Loucy (cell line): ENCODE results near the gene LCP1.

ENCODE experiments used
- H2AFZ ChIP-seq: fragments of 200-600 bp; sonication (generic); 2 replicates; pipeline ENCODE4 v1.6.0; 2016; ENCODE audit warnings: antibody characterized with exemption, mild to moderate bottlenecking, low read length, moderate library complexity
- H3F3A ChIP-seq: fragments of 200-600 bp; 2 replicates; pipeline ENCODE4 v1.6.0; 2016; ENCODE audit warnings: antibody characterized with exemption, low read depth, mild to moderate bottlenecking
- H3K27me3 ChIP-seq: fragments of 200-600 bp; sonication (generic); 2 replicates; pipeline ENCODE4 v1.6.1; 2014; ENCODE audit warnings: low read length, mild to moderate bottlenecking; ENCODE audit not compliant: insufficient read depth, poor library complexity, severe bottlenecking
- H3K36me3 ChIP-seq: fragments of 200-600 bp; sonication (generic); 2 replicates; pipeline ENCODE4 v1.6.1; 2016; ENCODE audit warnings: low read length; ENCODE audit not compliant: insufficient read depth
- H3K4me1 ChIP-seq: fragments of 200-600 bp; sonication (generic); 2 replicates; pipeline ENCODE4 v1.5.1; 2014; ENCODE audit warnings: low read length, mild to moderate bottlenecking; ENCODE audit not compliant: insufficient read depth, poor library complexity, severe bottlenecking
- H3K4me2 ChIP-seq: fragments of 200-600 bp; sonication (generic); 2 replicates; pipeline ENCODE4 v1.6.0; 2014; ENCODE audit warnings: antibody characterized with exemption, low read length, low read depth, mild to moderate bottlenecking; ENCODE audit not compliant: poor library complexity, severe bottlenecking
- H3K4me3 ChIP-seq: fragments of 200-600 bp; sonication (generic); 2 replicates; pipeline ENCODE4 v1.5.1; 2014; ENCODE audit warnings: low read length, mild to moderate bottlenecking, mixed read lengths; ENCODE audit not compliant: poor library complexity, severe bottlenecking
- H3K79me2 ChIP-seq: fragments of 200-600 bp; sonication (generic); 2 replicates; pipeline ENCODE4 v1.6.1; 2014; ENCODE audit warnings: low read length; ENCODE audit not compliant: insufficient read depth
- H3K9ac ChIP-seq: fragments of 200-600 bp; sonication (generic); 2 replicates; pipeline ENCODE4 v1.6.0; 2014; ENCODE audit warnings: mild to moderate bottlenecking, low read depth, low read length, moderate library complexity; ENCODE audit not compliant: poor library complexity, severe bottlenecking
- H3K9me2 ChIP-seq: fragments of 200-600 bp; sonication (generic); replicated peaks from 2 replicates; pipeline ENCODE4 v1.6.1; 2016; ENCODE audit warnings: low read depth, low read length, mixed read lengths
- H3K9me3 ChIP-seq: fragments of 200-600 bp; sonication (generic); 2 replicates; pipeline ENCODE4 v1.6.1; 2014; ENCODE audit warnings: mild to moderate bottlenecking, antibody characterized with exemption, low read length, low read depth; ENCODE audit not compliant: insufficient read depth
- H4K20me1 ChIP-seq: fragments of 200-600 bp; sonication (generic); 2 replicates; pipeline ENCODE4 v1.6.0; 2014; ENCODE audit warnings: antibody characterized with exemption, low read length, mild to moderate bottlenecking; ENCODE audit not compliant: insufficient read depth, poor library complexity, severe bottlenecking
- EZH2phosphoT487 ChIP-seq: fragments of 200-600 bp; IDR thresholded peaks from 2 replicates; pipeline ENCODE4 v1.6.1; 2018; ENCODE audit warnings: antibody characterized with exemption, mild to moderate bottlenecking, moderate library complexity, borderline replicate concordance
- TF ChIP-seq, protein P1 (sequence below): fragments of 200-600 bp; sonication (generic); conservative IDR thresholded peaks from 2 replicates; pipeline ENCODE4 v1.5.1; 2014; ENCODE audit warnings: mild to moderate bottlenecking, antibody characterized with exemption, low read length

The LCP1 gene

DNA sequence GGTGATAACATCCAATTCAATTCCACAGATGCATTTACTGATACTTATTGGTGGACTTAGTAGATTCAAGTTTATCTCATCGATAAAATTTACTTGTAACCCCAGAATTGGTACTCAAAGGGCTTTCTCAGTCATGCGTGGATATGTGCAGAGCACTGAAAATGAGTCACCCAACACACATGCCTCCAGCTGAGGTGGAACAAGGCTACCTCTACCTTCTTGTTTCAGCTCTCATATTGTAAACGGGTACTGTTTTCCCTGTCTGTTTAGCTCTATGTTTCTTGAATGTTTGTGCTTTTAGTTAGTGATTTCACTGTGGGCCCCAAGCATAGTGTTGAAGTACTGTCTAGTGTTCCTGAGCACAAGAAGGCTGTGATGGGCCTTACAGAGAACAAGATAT, 31.3 kb upstream of the LCP1 start:
- no peak for TF ChIP-seq EZH2phosphoT487
- TF ChIP-seq, protein P1, sequence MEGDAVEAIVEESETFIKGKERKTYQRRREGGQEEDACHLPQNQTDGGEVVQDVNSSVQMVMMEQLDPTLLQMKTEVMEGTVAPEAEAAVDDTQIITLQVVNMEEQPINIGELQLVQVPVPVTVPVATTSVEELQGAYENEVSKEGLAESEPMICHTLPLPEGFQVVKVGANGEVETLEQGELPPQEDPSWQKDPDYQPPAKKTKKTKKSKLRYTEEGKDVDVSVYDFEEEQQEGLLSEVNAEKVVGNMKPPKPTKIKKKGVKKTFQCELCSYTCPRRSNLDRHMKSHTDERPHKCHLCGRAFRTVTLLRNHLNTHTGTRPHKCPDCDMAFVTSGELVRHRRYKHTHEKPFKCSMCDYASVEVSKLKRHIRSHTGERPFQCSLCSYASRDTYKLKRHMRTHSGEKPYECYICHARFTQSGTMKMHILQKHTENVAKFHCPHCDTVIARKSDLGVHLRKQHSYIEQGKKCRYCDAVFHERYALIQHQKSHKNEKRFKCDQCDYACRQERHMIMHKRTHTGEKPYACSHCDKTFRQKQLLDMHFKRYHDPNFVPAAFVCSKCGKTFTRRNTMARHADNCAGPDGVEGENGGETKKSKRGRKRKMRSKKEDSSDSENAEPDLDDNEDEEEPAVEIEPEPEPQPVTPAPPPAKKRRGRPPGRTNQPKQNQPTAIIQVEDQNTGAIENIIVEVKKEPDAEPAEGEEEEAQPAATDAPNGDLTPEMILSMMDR, result no peak
- Histone ChIP-seq H3K27me3 (no peaks in the 10 kb centered on the region), H3K4me3 (no peak overlapping the region), H2AFZ (no peak overlapping the region), H3K36me3 (no peaks in the 10 kb centered on the region), H3K79me2 (peaks cover 8% of the 10 kb centered on the region; the same call in 1 of the 2 replicates), H3K9ac (no peak overlapping the region), H3K4me1 (peaks cover 18% of the 10 kb centered on the region), H3K9me2 (no peaks in the 10 kb centered on the region), H3K9me3 (no peaks in the 10 kb centered on the region), H3K4me2 (no peak overlapping the region), H4K20me1 (no peaks in the 10 kb centered on the region), H3F3A (0 out of 2 replicates have a peak, but pooled peaks cover 2% of the 10 kb centered on the region)

DNA sequence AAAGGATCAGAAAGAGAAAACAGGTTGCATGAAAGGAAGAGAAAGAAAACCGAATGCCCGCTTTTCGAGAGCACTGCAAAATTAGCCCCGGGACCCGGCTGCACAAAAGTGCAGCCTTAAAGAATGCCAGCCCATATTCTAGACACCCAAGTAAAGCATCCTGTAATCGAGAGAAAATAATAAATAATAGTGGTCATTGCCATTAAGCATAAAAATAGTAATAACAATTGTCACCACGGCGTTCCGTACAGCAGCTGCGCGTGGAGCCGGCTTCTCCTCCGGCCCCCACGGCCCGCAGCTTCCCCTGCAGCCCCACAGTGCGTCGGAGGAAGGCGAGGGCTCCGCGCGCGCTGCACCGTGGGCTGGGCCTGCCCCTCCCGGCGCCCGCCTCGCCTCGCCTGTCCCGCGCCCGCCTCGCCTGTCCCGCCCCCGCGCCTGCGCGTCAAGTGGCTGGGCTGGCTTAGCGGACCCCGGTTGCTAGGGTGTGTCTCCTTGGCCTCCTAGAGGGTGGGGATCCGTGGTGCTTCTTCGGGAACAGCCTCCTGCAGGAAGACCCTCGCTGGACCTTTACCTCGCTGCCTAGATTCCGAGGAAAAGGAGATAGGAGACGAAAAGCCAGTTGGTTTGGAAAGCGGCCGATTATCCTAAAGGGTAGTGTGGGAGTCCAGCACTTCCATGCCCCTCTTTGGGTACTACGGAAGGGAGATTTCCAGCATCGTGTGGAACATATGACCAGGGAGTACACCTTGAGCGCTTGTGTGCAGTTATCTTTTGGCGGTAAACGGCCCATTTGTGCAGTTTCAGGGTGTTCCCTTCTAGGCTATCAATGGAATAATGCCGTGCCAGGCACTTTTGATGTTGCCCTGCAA, 29.7 kb upstream of the LCP1 start, which contains the start of gene LRRC63:
LRRC63 (plus strand) TSS at position 446 of the 869 bp plus-strand sequence. CDS start 1,107 bp downstream, outside the sequence.
- Histone ChIP-seq H3K4me3 (peak within 1 kb of the TSS; percentile 74), H3K36me3 (no peaks in the 10 kb centered on the region), H3K4me1 (peaks cover 33% of the 10 kb centered on the region), H3K4me2 (peak within 1 kb of the TSS; percentile 82), H2AFZ (peak within 1 kb of the TSS; percentile 90), H3K27me3 (no peaks in the 10 kb centered on the region), H4K20me1 (no peaks in the 10 kb centered on the region), H3F3A (0 out of 2 replicates have a peak, but pooled peaks cover 2% of the 10 kb centered on the region), H3K9me3 (no peaks in the 10 kb centered on the region), H3K9me2 (no peaks in the 10 kb centered on the region), H3K79me2 (peaks cover 8% of the 10 kb centered on the region; the same call in 1 of the 2 replicates), H3K9ac (peak within 1 kb of the TSS; percentile 72)
- TF ChIP-seq EZH2phosphoT487, result no peak
- TF ChIP-seq, protein P1, result no peak

DNA sequence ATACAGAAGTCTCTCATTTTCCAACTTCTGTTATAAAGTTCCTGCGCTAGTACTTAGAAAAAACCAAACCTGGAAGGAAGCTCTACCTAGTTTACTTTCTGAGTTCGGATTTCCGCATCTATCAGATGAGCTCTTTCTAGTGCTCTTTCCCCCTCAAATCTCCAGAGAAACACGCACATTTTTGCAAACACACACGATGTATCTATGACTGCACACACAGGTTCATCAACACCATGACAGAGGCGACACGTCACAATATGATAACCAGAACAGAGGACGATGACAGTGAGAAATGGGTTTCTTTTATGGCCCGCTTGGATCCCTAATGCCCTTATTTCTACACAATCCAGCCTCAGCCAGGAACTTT, 29.1 kb upstream of the LCP1 start:
- Histone ChIP-seq H3K4me1 (peaks cover 39% of the 10 kb centered on the region), H3F3A (0 out of 2 replicates have a peak, but pooled peaks cover 2% of the 10 kb centered on the region), H3K4me2 (peak overlapping the region; percentile 82), H2AFZ (peak overlapping the region; percentile 90), H3K27me3 (no peaks in the 10 kb centered on the region), H3K36me3 (no peaks in the 10 kb centered on the region), H3K9me3 (no peaks in the 10 kb centered on the region), H3K79me2 (peaks cover 8% of the 10 kb centered on the region; the same call in 1 of the 2 replicates), H4K20me1 (no peaks in the 10 kb centered on the region), H3K9me2 (no peaks in the 10 kb centered on the region), H3K9ac (peak overlapping the region; percentile 72), H3K4me3 (peak overlapping the region; percentile 74)
- TF ChIP-seq EZH2phosphoT487, result no peak
- TF ChIP-seq, protein P1, result no peak
